Keratinocyte (primary cell): ENCODE data around the gene DHX58. TPM values are rescaled to one million over a fixed set of nuclear protein-coding genes. Genes with fewer than 3 reads are reported as not detected.

Experiments used
- DNase-seq: peaks from one replicate; pipeline ENCODE4 v3.0.0-alpha.2; 2011; ENCODE audit warnings: low read depth, missing footprints, low spot score
- FAIRE-seq: peaks from 2 replicates; lab custom pipeline; 2011; peaks lifted over from hg19 to GRCh38; lab: Jason Lieb, UNC
- H2AFZ ChIP-seq: 2 replicates; pipeline ENCODE4 v1.6.0; 2012; ENCODE audit warnings: low read length, control low read depth, inconsistent platforms; ENCODE audit not compliant: control insufficient read depth
- H3K27ac ChIP-seq: 2 replicates; pipeline ENCODE4 v1.5.1; 2011; ENCODE audit warnings: low read length; ENCODE audit not compliant: control insufficient read depth, insufficient read depth
- H3K27me3 ChIP-seq: 3 replicates; pipeline ENCODE4 v1.6.0; 2011; ENCODE audit warnings: low read length; ENCODE audit not compliant: control insufficient read depth, insufficient read depth; ENCODE audit errors: extremely low read depth
- H3K36me3 ChIP-seq, 2 experiments: 2 replicates in 1 of 2; 3 replicates in 1 of 2; pipeline ENCODE4 v1.5.1; 2011; ENCODE audit warnings: low read length in 2 of 2, mild to moderate bottlenecking in 1 of 2; ENCODE audit not compliant: control insufficient read depth in 2 of 2, insufficient read depth in 2 of 2; ENCODE audit errors: extremely low read depth in 1 of 2
- H3K4me1 ChIP-seq: 3 replicates; pipeline ENCODE4 v1.5.1; 2011; ENCODE audit warnings: low read length; ENCODE audit not compliant: control insufficient read depth, insufficient read depth; ENCODE audit errors: extremely low read depth
- H3K4me2 ChIP-seq: 3 replicates; pipeline ENCODE4 v1.6.0; 2011; ENCODE audit warnings: low read depth, low read length; ENCODE audit not compliant: control insufficient read depth, insufficient read depth; ENCODE audit errors: extremely low read depth
- H3K4me3 ChIP-seq, 3 experiments: fragments of 200-600 bp in 1 of 3; sonication (generic) in 1 of 3; 2 replicates in 2 of 3; 3 replicates in 1 of 3; pipeline ENCODE4 v1.5.1; 2011 to 2016; ENCODE audit warnings: low read length in 3 of 3, mild to moderate bottlenecking in 3 of 3, control low read depth in 2 of 3, inconsistent platforms in 1 of 3, low read depth in 1 of 3, mixed read lengths in 1 of 3, mixed run types in 1 of 3, moderate library complexity in 1 of 3; ENCODE audit not compliant: control insufficient read depth in 2 of 3, insufficient read depth in 2 of 3; ENCODE audit errors: extremely low read depth in 1 of 3
- H3K79me2 ChIP-seq: 2 replicates; pipeline ENCODE4 v1.6.0; 2012; ENCODE audit warnings: low read length; ENCODE audit not compliant: control insufficient read depth, insufficient read depth
- H3K9ac ChIP-seq: 3 replicates; pipeline ENCODE4 v1.6.0; 2011; ENCODE audit warnings: low read length; ENCODE audit not compliant: control insufficient read depth, insufficient read depth; ENCODE audit errors: extremely low read depth
- H3K9me1 ChIP-seq: 3 replicates; pipeline ENCODE4 v1.6.0; 2011; ENCODE audit warnings: low read length; ENCODE audit not compliant: control insufficient read depth, insufficient read depth; ENCODE audit errors: extremely low read depth
- H3K9me3 ChIP-seq: 2 replicates; pipeline ENCODE4 v1.5.1; 2012; ENCODE audit warnings: low read depth, low read length; ENCODE audit not compliant: control insufficient read depth
- H4K20me1 ChIP-seq: 3 replicates; pipeline ENCODE4 v1.6.0; 2011; ENCODE audit warnings: low read length; ENCODE audit not compliant: control insufficient read depth, insufficient read depth; ENCODE audit errors: extremely low read depth
- EZH2 ChIP-seq: IDR thresholded peaks from one replicate; pipeline ENCODE4 v1.6.1; 2012; ENCODE audit warnings: inconsistent platforms, mild to moderate bottlenecking, low read length, moderate library complexity
- dilution Hi-C: fragments of 300-500 bp; cut with MboI; formaldehyde crosslinking; loops from one replicate; pipeline ENCODE4 v1.7.0; 2020; ENCODE audit warnings: low sequenced_read_pairs; ENCODE audit not compliant: extremely low pct_ligation_motif_present
- polyA plus RNA-seq, 5 experiments: library from polyadenylated mRNA; depleted of rRNA in 3 of 5; stranded (reverse) in 3 of 5; stranded (forward) in 1 of 5; unstranded in 1 of 5; fragments of >200 nt; gene quantifications; 1 replicate in 1 of 5; 2 replicates in 3 of 5; 3 replicates in 1 of 5; pipeline versions ENCODE4 v1.2.1 to v1.2.3, GENCODE V29; 2011 to 2012; ENCODE audit warnings: missing spikeins in 2 of 5, low read depth in 1 of 5, low replicate concordance in 1 of 5
- TF ChIP-seq, protein P1 (sequence below), 3 experiments: IDR thresholded peaks in 1 of 3; conservative IDR thresholded peaks in 1 of 3; optimal IDR thresholded peaks in 1 of 3; 2 replicates in 2 of 3; 3 replicates in 1 of 3; pipeline versions ENCODE3 to v1.5.1; 2011; ENCODE audit warnings: low read length in 3 of 3, mild to moderate bottlenecking in 3 of 3, moderate library complexity in 2 of 3, control low read depth in 1 of 3, inconsistent platforms in 1 of 3; ENCODE audit not compliant: insufficient read depth in 2 of 3; ENCODE audit errors: extremely low read depth in 1 of 3

DHX58 gene
- polyA plus RNA-seq, 1 donor (not counting 4 experiments of a cell fraction or from before 2014, with no cell fraction given) = 5.2 TPM

DNA sequence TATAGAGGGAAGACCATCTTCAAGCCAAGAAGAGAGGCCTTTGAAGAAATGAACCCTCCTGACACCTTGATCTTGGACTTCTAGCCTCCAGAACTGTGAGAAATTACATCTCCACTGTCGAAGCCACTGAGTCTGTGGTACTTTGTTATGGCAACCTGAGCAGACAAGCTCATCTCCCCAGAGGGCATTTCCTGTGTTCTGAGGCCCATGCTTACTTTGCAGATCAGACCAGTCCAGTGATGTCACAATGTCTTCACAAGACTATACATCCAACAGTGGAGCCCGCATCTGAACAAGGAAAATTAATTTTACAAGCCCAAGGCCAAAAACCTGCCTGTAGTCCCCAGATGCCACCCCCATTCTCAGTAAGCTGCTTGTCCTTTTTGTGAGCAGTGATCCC is 47.3 kb downstream of the DHX58 start:
- no peak overlapping the region for H3K9ac ChIP-seq
- H3K4me2 ChIP-seq = no peak overlapping the region
- no peak for TF ChIP-seq EZH2
- TF ChIP-seq, protein P1, sequence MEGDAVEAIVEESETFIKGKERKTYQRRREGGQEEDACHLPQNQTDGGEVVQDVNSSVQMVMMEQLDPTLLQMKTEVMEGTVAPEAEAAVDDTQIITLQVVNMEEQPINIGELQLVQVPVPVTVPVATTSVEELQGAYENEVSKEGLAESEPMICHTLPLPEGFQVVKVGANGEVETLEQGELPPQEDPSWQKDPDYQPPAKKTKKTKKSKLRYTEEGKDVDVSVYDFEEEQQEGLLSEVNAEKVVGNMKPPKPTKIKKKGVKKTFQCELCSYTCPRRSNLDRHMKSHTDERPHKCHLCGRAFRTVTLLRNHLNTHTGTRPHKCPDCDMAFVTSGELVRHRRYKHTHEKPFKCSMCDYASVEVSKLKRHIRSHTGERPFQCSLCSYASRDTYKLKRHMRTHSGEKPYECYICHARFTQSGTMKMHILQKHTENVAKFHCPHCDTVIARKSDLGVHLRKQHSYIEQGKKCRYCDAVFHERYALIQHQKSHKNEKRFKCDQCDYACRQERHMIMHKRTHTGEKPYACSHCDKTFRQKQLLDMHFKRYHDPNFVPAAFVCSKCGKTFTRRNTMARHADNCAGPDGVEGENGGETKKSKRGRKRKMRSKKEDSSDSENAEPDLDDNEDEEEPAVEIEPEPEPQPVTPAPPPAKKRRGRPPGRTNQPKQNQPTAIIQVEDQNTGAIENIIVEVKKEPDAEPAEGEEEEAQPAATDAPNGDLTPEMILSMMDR (optimal IDR thresholded peaks at IDR 0.05 in 1 of 3, IDR thresholded peaks at IDR 0.05 in 1 of 3, conservative IDR thresholded peaks at IDR 0.05 in 1 of 3; ENCODE audit: extremely low read depth in 1 of 3, insufficient read depth in 2 of 3, low read length in 3 of 3) = no peak
- no peak for DNase-seq
- no peak overlapping the region for H3K27ac ChIP-seq
- H3K4me3 ChIP-seq = no peak overlapping the region
- no peaks in the 10 kb centered on the region for H4K20me1 ChIP-seq
- peaks cover 3% of the 10 kb centered on the region for H3K27me3 ChIP-seq
- dilution Hi-C loops = no loop called here
- no peaks in the 10 kb centered on the region for H3K79me2 ChIP-seq
- no peaks in the 10 kb centered on the region for H3K36me3 ChIP-seq
- H3K9me1 ChIP-seq = no peaks in the 10 kb centered on the region
- H3K9me3 ChIP-seq = no peaks in the 10 kb centered on the region
- H2AFZ ChIP-seq = no peak overlapping the region
- FAIRE-seq = no peak
- H3K4me1 ChIP-seq = peaks cover 5% of the 10 kb centered on the region

DNA sequence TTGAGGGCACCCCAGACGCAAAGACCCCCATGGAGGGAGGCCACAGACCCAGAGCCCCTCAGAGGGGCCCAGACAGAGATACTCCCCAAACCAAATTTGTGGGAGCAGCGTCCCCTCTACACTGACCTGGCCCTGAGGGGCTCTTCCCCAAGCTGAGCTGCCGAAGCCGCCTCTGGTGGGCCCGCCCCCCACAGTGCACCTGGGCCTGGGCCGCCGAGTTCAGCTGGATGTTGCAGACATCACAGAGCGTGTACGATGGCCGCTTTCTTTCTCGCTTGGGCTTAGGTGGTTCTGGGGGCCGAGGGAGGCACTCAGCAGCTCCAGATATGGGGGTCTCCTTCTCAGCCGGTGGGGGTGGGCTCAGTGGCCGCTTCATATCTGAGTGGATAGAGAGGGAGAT is 49.8 kb downstream of the DHX58 start:
- Histone ChIP-seq H3K79me2 (no peaks in the 10 kb centered on the region), H3K9me1 (no peaks in the 10 kb centered on the region), H3K27ac (no peak overlapping the region), H3K4me1 (peaks cover 1% of the 10 kb centered on the region), H3K4me3 (no peak overlapping the region), H4K20me1 (no peaks in the 10 kb centered on the region), H2AFZ (no peak overlapping the region), H3K4me2 (no peak overlapping the region), H3K27me3 (no peaks in the 10 kb centered on the region), H3K9me3 (no peaks in the 10 kb centered on the region), H3K9ac (no peak overlapping the region), H3K36me3 (no peaks in the 10 kb centered on the region)
- no peak for FAIRE-seq
- DNase-seq = no peak
- TF ChIP-seq, protein P1 (optimal IDR thresholded peaks at IDR 0.05 in 1 of 3, IDR thresholded peaks at IDR 0.05 in 1 of 3, conservative IDR thresholded peaks at IDR 0.05 in 1 of 3; ENCODE audit: extremely low read depth in 1 of 3, insufficient read depth in 2 of 3, low read length in 3 of 3) = no peak
- TF ChIP-seq EZH2 = no peak
- dilution Hi-C loops = no loop called here
